ENCODE results near the gene NKX1-1. TPM values are rescaled to one million over a fixed set of nuclear protein-coding genes. Genes with fewer than 3 reads are reported as not detected.

Gene NKX1-1
- total and polyA plus RNA-seq, 2 donors (not counting 1 experiment from before 2014, with no cell fraction given) = not detected

DNA sequence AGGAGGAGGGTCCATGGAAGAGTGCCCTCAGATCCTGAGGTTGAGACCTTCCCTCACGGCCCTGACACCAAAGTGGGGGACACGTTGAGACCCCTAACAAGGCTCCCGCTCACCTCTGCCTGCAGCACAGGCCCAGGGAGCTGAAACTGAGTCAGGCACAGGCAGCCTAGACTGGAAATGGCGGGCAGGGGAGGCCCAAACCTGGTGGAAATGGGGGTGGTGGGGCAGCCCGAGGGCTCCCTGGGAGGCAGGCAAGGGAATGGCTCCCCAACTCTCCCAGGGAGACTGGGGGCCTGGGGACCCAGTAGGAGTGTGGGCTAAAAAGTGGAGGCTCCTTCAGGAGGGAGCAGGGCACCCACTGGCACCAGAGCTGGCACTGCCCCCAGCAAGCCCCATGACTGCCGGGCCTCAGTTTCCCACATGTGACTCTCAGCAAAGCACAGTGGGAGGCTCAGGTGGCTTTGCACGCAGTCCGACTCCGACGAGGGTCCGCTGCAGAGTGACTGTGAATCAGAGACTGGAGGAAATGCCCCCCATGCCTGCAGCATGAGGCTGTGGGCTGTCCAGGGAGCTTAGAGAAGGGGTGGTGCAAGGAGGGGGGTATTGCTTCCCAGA, 5.9 kb downstream of the NKX1-1 start:
- Histone ChIP-seq H3K4me3 (replicated peaks in 1 of 4; ENCODE audit: control extremely low read depth in 1 of 4, insufficient read depth in 1 of 4, low read depth in 3 of 4, low read length in 4 of 4) (no peak overlapping the region), H3K27me3 (ENCODE audit: control insufficient read depth, insufficient read depth, low read length) (peaks cover 38% of the 10 kb centered on the region), H3K4me1 (ENCODE audit: control insufficient read depth, extremely low read depth, insufficient read depth, low read length) (no peaks in the 10 kb centered on the region), H2AFZ (ENCODE audit: low read length) (no peak overlapping the region), H3K9me3 (ENCODE audit: control insufficient read depth, insufficient read depth, low read depth, low read length) (peaks cover 2% of the 10 kb centered on the region), H3K36me3 (ENCODE audit: control insufficient read depth, insufficient read depth, low read length) (no peaks in the 10 kb centered on the region), H3K79me2 (ENCODE audit: control insufficient read depth, insufficient read depth, low read length) (no peaks in the 10 kb centered on the region), H3K9ac (ENCODE audit: insufficient read depth, low read length) (no peak overlapping the region), H3K4me2 (ENCODE audit: extremely low read depth, insufficient read depth, low read length) (no peak overlapping the region), H4K20me1 (ENCODE audit: control insufficient read depth, extremely low read depth, insufficient read depth, low read length) (no peaks in the 10 kb centered on the region), H3K27ac (ENCODE audit: insufficient read depth, low read length) (no peak overlapping the region)
- TF ChIP-seq, protein P1, sequence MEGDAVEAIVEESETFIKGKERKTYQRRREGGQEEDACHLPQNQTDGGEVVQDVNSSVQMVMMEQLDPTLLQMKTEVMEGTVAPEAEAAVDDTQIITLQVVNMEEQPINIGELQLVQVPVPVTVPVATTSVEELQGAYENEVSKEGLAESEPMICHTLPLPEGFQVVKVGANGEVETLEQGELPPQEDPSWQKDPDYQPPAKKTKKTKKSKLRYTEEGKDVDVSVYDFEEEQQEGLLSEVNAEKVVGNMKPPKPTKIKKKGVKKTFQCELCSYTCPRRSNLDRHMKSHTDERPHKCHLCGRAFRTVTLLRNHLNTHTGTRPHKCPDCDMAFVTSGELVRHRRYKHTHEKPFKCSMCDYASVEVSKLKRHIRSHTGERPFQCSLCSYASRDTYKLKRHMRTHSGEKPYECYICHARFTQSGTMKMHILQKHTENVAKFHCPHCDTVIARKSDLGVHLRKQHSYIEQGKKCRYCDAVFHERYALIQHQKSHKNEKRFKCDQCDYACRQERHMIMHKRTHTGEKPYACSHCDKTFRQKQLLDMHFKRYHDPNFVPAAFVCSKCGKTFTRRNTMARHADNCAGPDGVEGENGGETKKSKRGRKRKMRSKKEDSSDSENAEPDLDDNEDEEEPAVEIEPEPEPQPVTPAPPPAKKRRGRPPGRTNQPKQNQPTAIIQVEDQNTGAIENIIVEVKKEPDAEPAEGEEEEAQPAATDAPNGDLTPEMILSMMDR (conservative IDR thresholded peaks at IDR 0.05 in 1 of 2, IDR thresholded peaks at IDR 0.05 in 1 of 2; ENCODE audit: low read depth in 1 of 2, low read length in 2 of 2) = no peak
- no peak for TF ChIP-seq EZH2 (IDR thresholded peaks at IDR 0.05; ENCODE audit: low read length, missing control alignments)
- DNase-seq (ENCODE audit: low read depth in 2 of 2) = no peak

DNA sequence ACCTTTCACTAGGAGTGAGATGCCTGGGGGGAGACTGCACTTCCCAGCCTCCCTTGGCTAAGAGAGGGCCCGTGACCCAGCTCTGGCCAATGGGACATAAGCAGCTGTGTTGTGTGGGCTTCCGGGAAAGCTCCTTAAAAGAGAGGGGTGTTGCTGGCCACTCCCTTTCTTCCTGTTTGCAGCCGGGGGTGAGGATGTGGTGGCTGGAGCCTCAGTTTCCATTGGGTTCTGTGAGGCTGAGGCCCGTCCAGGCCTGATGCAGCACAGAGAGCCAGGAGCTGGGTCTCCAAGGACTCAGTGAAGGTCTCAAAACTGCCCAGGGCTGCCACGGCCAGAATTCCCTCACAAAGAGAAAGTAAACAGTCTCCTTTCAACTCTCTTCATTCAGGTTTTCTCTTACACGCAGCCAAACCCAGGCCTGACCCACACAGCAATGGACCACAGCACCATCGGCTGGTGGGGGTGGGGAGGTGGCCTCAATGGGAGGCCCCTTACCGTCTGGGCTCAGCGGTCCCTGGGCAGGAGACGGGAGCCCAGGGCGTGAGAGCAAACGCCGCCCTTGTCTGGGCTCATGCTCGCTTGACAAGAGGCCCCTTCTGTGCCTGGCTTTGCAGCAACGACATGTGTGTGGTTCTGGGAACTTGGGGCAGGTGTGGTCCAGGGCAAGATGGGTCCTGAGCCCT, 6.6 kb downstream of the NKX1-1 start:
- no peak overlapping the region for H3K4me2 ChIP-seq (ENCODE audit: extremely low read depth, insufficient read depth, low read length)
- H3K9me3 ChIP-seq (ENCODE audit: control insufficient read depth, insufficient read depth, low read depth, low read length) = peaks cover 2% of the 10 kb centered on the region
- no peak overlapping the region for H3K9ac ChIP-seq (ENCODE audit: insufficient read depth, low read length)
- no peaks in the 10 kb centered on the region for H3K4me1 ChIP-seq (ENCODE audit: control insufficient read depth, extremely low read depth, insufficient read depth, low read length)
- H4K20me1 ChIP-seq (ENCODE audit: control insufficient read depth, extremely low read depth, insufficient read depth, low read length) = no peaks in the 10 kb centered on the region
- H3K27ac ChIP-seq (ENCODE audit: insufficient read depth, low read length) = no peak overlapping the region
- no peak overlapping the region for H3K4me3 ChIP-seq (replicated peaks in 1 of 4; ENCODE audit: control extremely low read depth in 1 of 4, insufficient read depth in 1 of 4, low read depth in 3 of 4, low read length in 4 of 4)
- H3K79me2 ChIP-seq (ENCODE audit: control insufficient read depth, insufficient read depth, low read length) = no peaks in the 10 kb centered on the region
- DNase-seq (ENCODE audit: low read depth in 2 of 2) = no peak
- H3K27me3 ChIP-seq (ENCODE audit: control insufficient read depth, insufficient read depth, low read length) = peaks cover 32% of the 10 kb centered on the region
- TF ChIP-seq EZH2 (IDR thresholded peaks at IDR 0.05; ENCODE audit: low read length, missing control alignments) = no peak
- TF ChIP-seq, protein P1 (conservative IDR thresholded peaks at IDR 0.05 in 1 of 2, IDR thresholded peaks at IDR 0.05 in 1 of 2; ENCODE audit: low read depth in 1 of 2, low read length in 2 of 2) = no peak
- H3K36me3 ChIP-seq (ENCODE audit: control insufficient read depth, insufficient read depth, low read length) = no peaks in the 10 kb centered on the region
- H2AFZ ChIP-seq (ENCODE audit: low read length) = no peak overlapping the region

DNA sequence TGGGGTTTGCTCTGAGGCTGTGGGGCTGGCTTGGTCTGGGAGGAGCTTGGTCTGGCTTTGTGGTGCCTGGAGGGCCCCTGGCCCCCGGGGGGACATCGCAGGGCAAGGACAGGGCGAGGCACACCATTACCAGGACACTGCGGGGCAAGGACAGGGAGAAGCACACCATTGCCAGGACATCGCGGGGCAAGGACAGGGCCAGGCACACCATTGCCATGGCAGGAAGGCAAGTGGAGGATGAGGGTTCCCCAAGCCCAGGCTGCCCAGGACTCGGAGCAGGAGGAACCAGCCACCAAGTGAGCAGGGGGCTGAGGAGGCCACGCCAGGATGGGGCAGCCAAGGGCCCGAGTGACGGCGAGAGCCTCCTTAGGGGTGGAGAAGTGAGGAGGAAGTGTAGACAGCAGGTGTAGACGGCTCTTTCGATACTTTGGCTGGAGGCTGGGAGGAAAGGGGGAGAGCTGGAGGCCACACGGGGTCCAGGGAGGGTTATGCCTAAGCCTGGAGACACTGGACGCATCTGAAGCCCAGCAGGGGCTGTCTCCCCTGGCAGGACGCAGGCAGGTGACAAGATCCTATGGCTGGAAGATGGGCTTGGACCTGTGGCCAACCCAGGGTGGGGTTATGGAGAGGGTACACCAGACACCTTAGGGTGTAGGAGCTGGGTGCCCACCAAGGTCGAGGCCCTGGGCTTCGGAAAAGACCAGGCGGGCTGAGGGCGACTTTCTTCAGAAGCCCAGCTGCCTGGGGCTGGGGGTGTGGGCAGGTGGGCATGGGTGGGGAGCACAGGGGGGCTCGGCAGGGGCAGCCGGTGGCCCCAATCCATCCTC, 7.3 kb downstream of the NKX1-1 start:
- Histone ChIP-seq H3K27me3 (ENCODE audit: control insufficient read depth, insufficient read depth, low read length) (peaks cover 24% of the 10 kb centered on the region), H3K9me3 (ENCODE audit: control insufficient read depth, insufficient read depth, low read depth, low read length) (peaks cover 2% of the 10 kb centered on the region)

More for the DNA sequence above, 7.3 kb downstream of the NKX1-1 start:
- Histone ChIP-seq H2AFZ (ENCODE audit: low read length) (no peak overlapping the region), H3K79me2 (ENCODE audit: control insufficient read depth, insufficient read depth, low read length) (no peaks in the 10 kb centered on the region), H4K20me1 (ENCODE audit: control insufficient read depth, extremely low read depth, insufficient read depth, low read length) (no peaks in the 10 kb centered on the region), H3K27ac (ENCODE audit: insufficient read depth, low read length) (no peak overlapping the region), H3K36me3 (ENCODE audit: control insufficient read depth, insufficient read depth, low read length) (no peaks in the 10 kb centered on the region), H3K4me2 (ENCODE audit: extremely low read depth, insufficient read depth, low read length) (no peak overlapping the region), H3K9ac (ENCODE audit: insufficient read depth, low read length) (no peak overlapping the region), H3K4me3 (replicated peaks in 1 of 4; ENCODE audit: control extremely low read depth in 1 of 4, insufficient read depth in 1 of 4, low read depth in 3 of 4, low read length in 4 of 4) (no peak overlapping the region), H3K4me1 (ENCODE audit: control insufficient read depth, extremely low read depth, insufficient read depth, low read length) (no peaks in the 10 kb centered on the region)
- TF ChIP-seq, protein P1 (conservative IDR thresholded peaks at IDR 0.05 in 1 of 2, IDR thresholded peaks at IDR 0.05 in 1 of 2; ENCODE audit: low read depth in 1 of 2, low read length in 2 of 2) = no peak
- TF ChIP-seq EZH2 (IDR thresholded peaks at IDR 0.05; ENCODE audit: low read length, missing control alignments) = no peak
- no peak for DNase-seq (ENCODE audit: low read depth in 2 of 2)
